Muscle layer of duodenum (tissue), 2 donors: ENCODE data around the gene ADAM22.

ENCODE experiments used
- H3K27ac ChIP-seq: one replicate; pipeline ENCODE4 v1.7.0; 2013; ENCODE audit warnings: mild to moderate bottlenecking, low read length
- H3K27me3 ChIP-seq: one replicate; pipeline ENCODE4 v1.7.0; 2013; ENCODE audit warnings: low read depth, mild to moderate bottlenecking, control low read depth, low read length
- H3K36me3 ChIP-seq, 2 donors: one replicate each; pipeline ENCODE4 v1.7.0; 2013; ENCODE audit warnings: low read length in 2 of 2, control low read depth in 1 of 2, mild to moderate bottlenecking in 1 of 2; ENCODE audit not compliant: insufficient read depth in 2 of 2, control insufficient read depth in 1 of 2
- H3K4me1 ChIP-seq, 2 donors: one replicate each; pipeline ENCODE4 v1.7.0; 2013; ENCODE audit warnings: low read length in 2 of 2, mild to moderate bottlenecking in 2 of 2, control low read depth in 1 of 2, moderate library complexity in 1 of 2; ENCODE audit not compliant: insufficient read depth in 2 of 2, control insufficient read depth in 1 of 2
- H3K4me3 ChIP-seq, 2 donors: one replicate each; pipeline ENCODE4 v1.7.0; 2013; ENCODE audit warnings: low read length in 2 of 2, low read depth in 1 of 2, mild to moderate bottlenecking in 1 of 2
- H3K9me3 ChIP-seq, 2 donors: one replicate each; pipeline ENCODE4 v1.7.0; 2013; ENCODE audit warnings: low read length in 2 of 2, control low read depth in 1 of 2, mild to moderate bottlenecking in 1 of 2; ENCODE audit not compliant: control insufficient read depth in 1 of 2
- donor health status: healthy.

Gene ADAM22

GRCh38 chr7:88176190-88176589 is 242.1 kb downstream of the ADAM22 start:
- no peaks in the 10 kb centered on the region for H3K9me3 ChIP-seq
- no peak overlapping the region for H3K4me3 ChIP-seq
- H3K4me1 ChIP-seq = no peaks in the 10 kb centered on the region
- H3K36me3 ChIP-seq = no peaks in the 10 kb centered on the region
- H3K27me3 ChIP-seq = no peaks in the 10 kb centered on the region
- H3K27ac ChIP-seq = no peak overlapping the region

GRCh38 chr7:88183051-88183450 is 249.0 kb downstream of the ADAM22 start:
- Histone ChIP-seq H3K4me1 (no peaks in the 10 kb centered on the region), H3K27me3 (no peaks in the 10 kb centered on the region), H3K36me3 (no peaks in the 10 kb centered on the region), H3K4me3 (no peak overlapping the region), H3K27ac (no peak overlapping the region), H3K9me3 (no peaks in the 10 kb centered on the region)

GRCh38 chr7:88184848-88185304 is 250.8 kb downstream of the ADAM22 start:
- Histone ChIP-seq H3K4me3 (no peak overlapping the region), H3K27ac (no peak overlapping the region), H3K27me3 (no peaks in the 10 kb centered on the region), H3K4me1 (no peaks in the 10 kb centered on the region), H3K9me3 (no peaks in the 10 kb centered on the region), H3K36me3 (no peaks in the 10 kb centered on the region)

- Histone ChIP-seq H3K9me3 (no peaks in the 10 kb centered on the region), H3K36me3 (no peaks in the 10 kb centered on the region), H3K4me1 (no peaks in the 10 kb centered on the region), H3K4me3 (no peak overlapping the region), H3K27me3 (no peaks in the 10 kb centered on the region), H3K27ac (no peak overlapping the region)
These were observed 251.6 kb downstream of the ADAM22 start for GRCh38 chr7:88185650-88186049.

- H3K4me1 ChIP-seq = no peaks in the 10 kb centered on the region
- no peaks in the 10 kb centered on the region for H3K9me3 ChIP-seq
- H3K4me3 ChIP-seq = no peak overlapping the region
- no peaks in the 10 kb centered on the region for H3K27me3 ChIP-seq
- no peak overlapping the region for H3K27ac ChIP-seq
- no peaks in the 10 kb centered on the region for H3K36me3 ChIP-seq
These were observed 257.9 kb downstream of the ADAM22 start for GRCh38 chr7:88191911-88192310.

- no peaks in the 10 kb centered on the region for H3K4me1 ChIP-seq
- no peaks in the 10 kb centered on the region for H3K9me3 ChIP-seq
- no peak overlapping the region for H3K27ac ChIP-seq
- peaks cover 16 to 26% of the 10 kb centered on the region in 2 donors for H3K36me3 ChIP-seq
- no peak overlapping the region for H3K4me3 ChIP-seq
- H3K27me3 ChIP-seq = no peaks in the 10 kb centered on the region
These were observed 266.2 kb downstream of the ADAM22 start for GRCh38 chr7:88200261-88200660.

- Histone ChIP-seq H3K27me3 (no peaks in the 10 kb centered on the region), H3K27ac (no peak overlapping the region), H3K4me1 (no peaks in the 10 kb centered on the region), H3K4me3 (no peak overlapping the region), H3K9me3 (no peaks in the 10 kb centered on the region), H3K36me3 (peaks cover 17 to 32% of the 10 kb centered on the region in 2 donors)
These were observed 266.7 kb downstream of the ADAM22 start for GRCh38 chr7:88200789-88201188.

- Histone ChIP-seq H3K27ac (no peak overlapping the region), H3K9me3 (no peaks in the 10 kb centered on the region), H3K36me3 (peaks cover 19 to 37% of the 10 kb centered on the region in 2 donors), H3K27me3 (no peaks in the 10 kb centered on the region), H3K4me1 (no peaks in the 10 kb centered on the region), H3K4me3 (no peak overlapping the region)
These were observed 267.3 kb downstream of the ADAM22 start for GRCh38 chr7:88201305-88201704.

- no peaks in the 10 kb centered on the region for H3K27me3 ChIP-seq
- H3K4me1 ChIP-seq = no peaks in the 10 kb centered on the region
- no peak overlapping the region for H3K4me3 ChIP-seq
- no peaks in the 10 kb centered on the region for H3K9me3 ChIP-seq
- no peak overlapping the region for H3K27ac ChIP-seq
- H3K36me3 ChIP-seq = peaks cover 25 to 46% of the 10 kb centered on the region in 2 donors
These were observed 268.2 kb downstream of the ADAM22 start for GRCh38 chr7:88202278-88202677.

- no peak overlapping the region for H3K4me3 ChIP-seq
- H3K27me3 ChIP-seq = no peaks in the 10 kb centered on the region
- peaks cover 31 to 50% of the 10 kb centered on the region in 2 donors for H3K36me3 ChIP-seq
- H3K27ac ChIP-seq = no peak overlapping the region
- no peaks in the 10 kb centered on the region for H3K4me1 ChIP-seq
- no peaks in the 10 kb centered on the region for H3K9me3 ChIP-seq
These were observed 268.7 kb downstream of the ADAM22 start for GRCh38 chr7:88202799-88203198.

- Histone ChIP-seq H3K27me3 (no peaks in the 10 kb centered on the region), H3K9me3 (no peaks in the 10 kb centered on the region), H3K27ac (no peak overlapping the region), H3K4me3 (no peak overlapping the region), H3K4me1 (no peaks in the 10 kb centered on the region), H3K36me3 (peaks cover 37 to 56% of the 10 kb centered on the region in 2 donors)
These were observed 269.4 kb downstream of the ADAM22 start for GRCh38 chr7:88203401-88203800.

GRCh38 chr7:88204525-88205110 is 270.6 kb downstream of the ADAM22 start:
- Histone ChIP-seq H3K27me3 (no peaks in the 10 kb centered on the region), H3K9me3 (no peaks in the 10 kb centered on the region), H3K36me3 (peaks cover 46 to 66% of the 10 kb centered on the region in 2 donors), H3K27ac (no peak overlapping the region), H3K4me1 (no peaks in the 10 kb centered on the region), H3K4me3 (no peak overlapping the region)
